HG03108 (cell line): ENCODE data around the gene HPGDS.

Source experiments
- ATAC-seq: cut with Tn5 transposase; IDR thresholded peaks from one replicate; pipeline ENCODE4 v1.9.1; 2021; ENCODE audit warnings: moderate library complexity; ENCODE audit not compliant: unreplicated experiment

Gene HPGDS

GRCh38 chr4:94262163-94263016 lies 80.2 kb downstream of the HPGDS start:
- ATAC-seq, result no peak

GRCh38 chr4:94256828-94257227 lies 85.8 kb downstream of the HPGDS start:
- ATAC-seq, result no peak

GRCh38 chr4:94256144-94256783 lies 86.4 kb downstream of the HPGDS start:
- no peak for ATAC-seq

GRCh38 chr4:94253036-94253435 lies 89.6 kb downstream of the HPGDS start:
- ATAC-seq, result no peak

- ATAC-seq, result no peak
These were observed 91.5 kb downstream of the HPGDS start for GRCh38 chr4:94251094-94251493.
